ENCODE data around the gene ATP8A1.

Gene ATP8A1

DNA sequence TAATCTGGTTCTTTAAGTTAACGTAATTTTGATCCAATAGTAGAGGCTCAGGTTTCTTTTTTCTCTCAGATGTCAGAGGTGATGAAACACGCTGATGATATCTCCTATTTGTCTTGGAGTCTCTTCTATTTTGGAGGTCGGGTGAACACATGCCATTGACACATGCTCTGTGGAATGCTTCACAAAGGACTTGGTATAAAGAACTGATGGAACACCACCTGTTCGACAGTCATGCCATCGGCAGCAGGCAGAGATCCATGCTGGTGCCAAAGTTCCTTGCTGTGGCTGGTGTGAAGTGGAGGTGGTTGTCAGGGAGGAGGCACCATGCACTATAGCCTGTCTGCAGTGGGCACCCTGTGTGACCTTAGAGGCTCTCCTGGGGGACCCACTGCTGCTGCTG is 94.9 kb downstream of the ATP8A1 start:
- no peaks in the 10 kb centered on the region for H3K27me3 ChIP-seq (replicated peaks; ENCODE audit: control insufficient read depth, insufficient read depth, low read length)
- H3K4me3 ChIP-seq (replicated peaks; ENCODE audit: low read depth, low read length): no peak overlapping the region
- no peak for DNase-seq (ENCODE audit: extremely low read depth, insufficient read length)
- TF ChIP-seq, protein P1, sequence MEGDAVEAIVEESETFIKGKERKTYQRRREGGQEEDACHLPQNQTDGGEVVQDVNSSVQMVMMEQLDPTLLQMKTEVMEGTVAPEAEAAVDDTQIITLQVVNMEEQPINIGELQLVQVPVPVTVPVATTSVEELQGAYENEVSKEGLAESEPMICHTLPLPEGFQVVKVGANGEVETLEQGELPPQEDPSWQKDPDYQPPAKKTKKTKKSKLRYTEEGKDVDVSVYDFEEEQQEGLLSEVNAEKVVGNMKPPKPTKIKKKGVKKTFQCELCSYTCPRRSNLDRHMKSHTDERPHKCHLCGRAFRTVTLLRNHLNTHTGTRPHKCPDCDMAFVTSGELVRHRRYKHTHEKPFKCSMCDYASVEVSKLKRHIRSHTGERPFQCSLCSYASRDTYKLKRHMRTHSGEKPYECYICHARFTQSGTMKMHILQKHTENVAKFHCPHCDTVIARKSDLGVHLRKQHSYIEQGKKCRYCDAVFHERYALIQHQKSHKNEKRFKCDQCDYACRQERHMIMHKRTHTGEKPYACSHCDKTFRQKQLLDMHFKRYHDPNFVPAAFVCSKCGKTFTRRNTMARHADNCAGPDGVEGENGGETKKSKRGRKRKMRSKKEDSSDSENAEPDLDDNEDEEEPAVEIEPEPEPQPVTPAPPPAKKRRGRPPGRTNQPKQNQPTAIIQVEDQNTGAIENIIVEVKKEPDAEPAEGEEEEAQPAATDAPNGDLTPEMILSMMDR (IDR thresholded peaks at IDR 0.05; ENCODE audit: insufficient read depth, low read length, poor library complexity, severe bottlenecking): no peak
- H3K36me3 ChIP-seq (ENCODE audit: control insufficient read depth, insufficient read depth, low read length): peaks cover 11% of the 10 kb centered on the region

- Histone ChIP-seq H3K27me3 (replicated peaks; ENCODE audit: control insufficient read depth, insufficient read depth, low read length) (no peaks in the 10 kb centered on the region), H3K36me3 (ENCODE audit: control insufficient read depth, insufficient read depth, low read length) (peaks cover 11% of the 10 kb centered on the region), H3K4me3 (replicated peaks; ENCODE audit: low read depth, low read length) (no peak overlapping the region)
- DNase-seq (ENCODE audit: extremely low read depth, insufficient read length): no peak
- TF ChIP-seq, protein P1 (IDR thresholded peaks at IDR 0.05; ENCODE audit: insufficient read depth, low read length, poor library complexity, severe bottlenecking): no peak
Measured at GRCh38 chr4:42561031-42561430, 95.9 kb downstream of the ATP8A1 start.

GRCh38 chr4:42560467-42560861 is 96.4 kb downstream of the ATP8A1 start:
- TF ChIP-seq, protein P1 (IDR thresholded peaks at IDR 0.05; ENCODE audit: insufficient read depth, low read length, poor library complexity, severe bottlenecking): no peak
- no peak for DNase-seq (ENCODE audit: extremely low read depth, insufficient read length)
- H3K36me3 ChIP-seq (ENCODE audit: control insufficient read depth, insufficient read depth, low read length): peaks cover 11% of the 10 kb centered on the region
- no peak overlapping the region for H3K4me3 ChIP-seq (replicated peaks; ENCODE audit: low read depth, low read length)
- H3K27me3 ChIP-seq (replicated peaks; ENCODE audit: control insufficient read depth, insufficient read depth, low read length): no peaks in the 10 kb centered on the region

DNA sequence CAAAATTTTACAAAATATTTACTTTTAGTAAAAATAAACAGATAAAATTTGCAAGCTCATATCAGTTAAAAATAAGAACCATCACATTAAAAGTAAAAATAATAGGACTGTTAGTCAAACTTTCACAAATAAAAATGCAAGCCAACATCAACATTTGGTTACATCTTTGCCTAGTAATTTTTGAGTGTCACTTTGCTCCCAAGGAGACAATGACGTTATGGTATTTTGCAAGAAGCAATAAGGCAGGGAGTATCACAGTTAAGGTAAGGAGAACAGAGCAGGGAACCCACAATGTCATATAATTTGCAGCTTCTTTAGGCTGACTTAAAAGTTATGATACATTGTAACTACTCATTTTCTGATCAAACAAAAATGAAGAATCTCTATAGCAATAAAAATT is 98.7 kb downstream of the ATP8A1 start:
- TF ChIP-seq, protein P1 (IDR thresholded peaks at IDR 0.05; ENCODE audit: insufficient read depth, low read length, poor library complexity, severe bottlenecking): no peak
- no peak overlapping the region for H3K4me3 ChIP-seq (replicated peaks; ENCODE audit: low read depth, low read length)
- H3K27me3 ChIP-seq (replicated peaks; ENCODE audit: control insufficient read depth, insufficient read depth, low read length): no peaks in the 10 kb centered on the region
- H3K36me3 ChIP-seq (ENCODE audit: control insufficient read depth, insufficient read depth, low read length): peaks cover 13% of the 10 kb centered on the region
- DNase-seq (ENCODE audit: extremely low read depth, insufficient read length): no peak

- TF ChIP-seq, protein P1 (IDR thresholded peaks at IDR 0.05; ENCODE audit: insufficient read depth, low read length, poor library complexity, severe bottlenecking): no peak
- Histone ChIP-seq H3K4me3 (replicated peaks; ENCODE audit: low read depth, low read length) (no peak overlapping the region), H3K36me3 (ENCODE audit: control insufficient read depth, insufficient read depth, low read length) (peaks cover 4% of the 10 kb centered on the region), H3K27me3 (replicated peaks; ENCODE audit: control insufficient read depth, insufficient read depth, low read length) (no peaks in the 10 kb centered on the region)
- no peak for DNase-seq (ENCODE audit: extremely low read depth, insufficient read length)
Measured at GRCh38 chr4:42555828-42556227, 101.1 kb downstream of the ATP8A1 start.

DNA sequence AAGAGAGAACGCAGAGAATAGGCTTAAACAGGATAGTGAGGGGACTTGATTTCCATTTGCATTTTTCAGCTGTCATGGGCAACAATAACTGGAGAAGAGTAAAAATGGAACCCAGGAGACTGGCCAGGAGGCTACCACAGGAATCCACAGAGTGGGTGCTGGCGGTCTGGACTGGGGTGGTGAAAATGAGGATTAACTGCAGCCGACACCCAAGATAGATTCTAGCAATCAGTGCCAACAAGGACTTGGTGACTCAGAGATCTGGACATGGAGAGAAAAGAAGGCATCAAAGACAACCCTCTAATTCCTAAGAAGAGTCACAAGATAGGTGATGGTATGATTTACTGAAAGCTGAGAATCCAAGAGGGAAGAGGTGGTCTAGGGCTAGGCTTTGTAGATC is 102.8 kb downstream of the ATP8A1 start:
- no peaks in the 10 kb centered on the region for H3K27me3 ChIP-seq (replicated peaks; ENCODE audit: control insufficient read depth, insufficient read depth, low read length)
- peaks cover 4% of the 10 kb centered on the region for H3K36me3 ChIP-seq (ENCODE audit: control insufficient read depth, insufficient read depth, low read length)
- TF ChIP-seq, protein P1 (IDR thresholded peaks at IDR 0.05; ENCODE audit: insufficient read depth, low read length, poor library complexity, severe bottlenecking): no peak
- DNase-seq (ENCODE audit: extremely low read depth, insufficient read length): no peak
- no peak overlapping the region for H3K4me3 ChIP-seq (replicated peaks; ENCODE audit: low read depth, low read length)

All from GM06990 (cell line).